Hepatocyte (in vitro differentiated cells): ENCODE measurements around the gene SDF2L1. TPM values are rescaled to one million over a fixed set of nuclear protein-coding genes. Genes with fewer than 3 reads are reported as not detected.
A peak's percentile ranks its signal among the peaks of the same experiment; 100 is the strongest.

Experiments used
- DNase-seq: peaks from one replicate; pipeline ENCODE4 v3.0.0-alpha.2; 2016; ENCODE audit warnings: low spot score
- H2AFZ ChIP-seq: fragments of 200-600 bp; sonication (generic); 2 replicates; pipeline ENCODE4 v1.6.0; 2016; ENCODE audit warnings: antibody characterized with exemption, mild to moderate bottlenecking
- H3K27ac ChIP-seq: fragments of 200-600 bp; sonication (generic); 2 replicates; pipeline ENCODE4 v1.5.1; 2016; ENCODE audit warnings: mild to moderate bottlenecking
- H3K27me3 ChIP-seq: fragments of 200-600 bp; sonication (generic); 2 replicates; pipeline ENCODE4 v1.6.1; 2016
- H3K36me3 ChIP-seq: fragments of 200-600 bp; sonication (generic); replicated peaks from 2 replicates; pipeline ENCODE4 v1.5.1; 2016; ENCODE audit warnings: low read depth; ENCODE audit not compliant: insufficient read depth
- H3K4me1 ChIP-seq: fragments of 200-600 bp; sonication (generic); 2 replicates; pipeline ENCODE4 v1.5.1; 2016; ENCODE audit warnings: mild to moderate bottlenecking, moderate library complexity; ENCODE audit not compliant: insufficient read depth
- H3K4me2 ChIP-seq: fragments of 200-600 bp; sonication (generic); 2 replicates; pipeline ENCODE4 v1.6.0; 2016
- H3K4me3 ChIP-seq: fragments of 200-600 bp; sonication (generic); 2 replicates; pipeline ENCODE4 v1.5.1; 2016; ENCODE audit warnings: mild to moderate bottlenecking
- H3K79me2 ChIP-seq: fragments of 200-600 bp; sonication (generic); 2 replicates; pipeline ENCODE4 v1.6.0; 2017; ENCODE audit warnings: mild to moderate bottlenecking
- H3K9me2 ChIP-seq: fragments of 200-600 bp; sonication (generic); replicated peaks from 2 replicates; pipeline ENCODE4 v1.6.0; 2017; ENCODE audit warnings: mild to moderate bottlenecking; ENCODE audit not compliant: insufficient read depth
- H3K9me3 ChIP-seq: fragments of 200-600 bp; sonication (generic); 2 replicates; pipeline ENCODE4 v1.5.1; 2016; ENCODE audit warnings: low read depth, mild to moderate bottlenecking
- H4K20me1 ChIP-seq: fragments of 200-600 bp; sonication (generic); 2 replicates; pipeline ENCODE4 v1.6.0; 2016; ENCODE audit warnings: mild to moderate bottlenecking; ENCODE audit not compliant: insufficient read depth, poor library complexity, severe bottlenecking
- EZH2 ChIP-seq: fragments of 200-600 bp; sonication (generic); IDR thresholded peaks from 2 replicates; pipeline ENCODE4 v1.6.1; 2016; ENCODE audit warnings: antibody characterized with exemption, mild to moderate bottlenecking, borderline replicate concordance
- EZH2phosphoT487 ChIP-seq: fragments of 200-600 bp; sonication (generic); IDR thresholded peaks from one replicate; pipeline ENCODE4 v1.6.1; 2018; ENCODE audit warnings: antibody characterized with exemption, mild to moderate bottlenecking, low read depth, moderate library complexity; ENCODE audit not compliant: unreplicated experiment, severe bottlenecking
- WGBS: methylation state at CpG from one replicate; pipeline ENCODE4 v1.1.6; 2016; ENCODE audit warnings: low lambda C conversion rate; ENCODE audit errors: missing lambda C conversion rate; 5-methylcytosine and 5-hydroxymethylcytosine counted together
- polyA plus RNA-seq: library from polyadenylated mRNA; unstranded; fragments of >200 nt; fragmentation: Nextera tagmentation; extraction: Ambion mirVana; gene quantifications from 2 replicates; pipeline ENCODE4 v1.2.1, GENCODE V29; 2016
- total RNA-seq: library from RNA; depleted of rRNA; stranded (reverse); fragments of >200 nt; gene quantifications from 2 replicates; pipeline ENCODE4 v1.2.3, GENCODE V29; 2014
- TF ChIP-seq, protein P1 (sequence below): fragments of 200-600 bp; sonication (generic); IDR thresholded peaks from 2 replicates; pipeline ENCODE4 v1.5.1; 2016; ENCODE audit warnings: antibody characterized with exemption, mild to moderate bottlenecking; ENCODE audit not compliant: poor library complexity

Gene SDF2L1, protein sequence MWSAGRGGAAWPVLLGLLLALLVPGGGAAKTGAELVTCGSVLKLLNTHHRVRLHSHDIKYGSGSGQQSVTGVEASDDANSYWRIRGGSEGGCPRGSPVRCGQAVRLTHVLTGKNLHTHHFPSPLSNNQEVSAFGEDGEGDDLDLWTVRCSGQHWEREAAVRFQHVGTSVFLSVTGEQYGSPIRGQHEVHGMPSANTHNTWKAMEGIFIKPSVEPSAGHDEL
- total RNA-seq: 38.2 and 48.2 TPM in 2 replicates
- polyA plus RNA-seq: 119 and 139 TPM in 2 replicates

DNA sequence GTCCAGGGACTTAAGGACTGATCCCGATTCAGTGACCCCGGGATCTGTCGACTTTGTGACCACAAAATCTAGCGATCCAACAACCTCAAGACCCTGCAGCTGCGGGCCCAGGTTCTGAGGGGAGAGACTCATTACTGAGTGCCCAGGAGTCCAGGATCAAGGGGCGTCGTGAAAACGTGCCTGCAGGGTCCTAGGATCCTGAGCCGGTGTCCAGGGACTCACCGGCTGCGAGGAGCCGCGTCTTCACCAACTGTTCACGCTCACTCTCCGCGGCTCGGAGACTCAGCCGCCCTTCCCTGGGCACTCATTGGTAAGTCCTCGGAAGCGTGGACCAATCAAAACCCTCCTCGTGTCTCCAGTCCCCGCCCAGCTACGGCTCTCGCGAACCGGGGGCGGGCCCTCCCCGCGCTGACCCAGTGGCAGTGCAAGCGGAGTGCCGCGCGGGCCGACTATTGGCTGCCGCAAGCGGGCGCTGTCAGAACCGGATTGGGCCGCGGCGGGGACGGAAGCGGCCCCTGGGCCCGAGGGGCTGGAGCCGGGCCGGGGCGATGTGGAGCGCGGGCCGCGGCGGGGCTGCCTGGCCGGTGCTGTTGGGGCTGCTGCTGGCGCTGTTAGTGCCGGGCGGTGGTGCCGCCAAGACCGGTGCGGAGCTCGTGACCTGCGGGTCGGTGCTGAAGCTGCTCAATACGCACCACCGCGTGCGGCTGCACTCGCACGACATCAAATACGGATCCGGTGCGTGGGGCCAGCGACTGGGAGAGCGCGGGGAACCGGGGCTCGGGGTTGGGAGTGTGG is at the start of gene SDF2L1:
Gene SDF2L1, plus strand, starts transcription at position 514 of the 795 bp plus-strand sequence. Its CDS starts 35 bp downstream, at position 549.
- TF ChIP-seq EZH2phosphoT487: no peak
- no peak for TF ChIP-seq EZH2
- TF ChIP-seq, protein P1, sequence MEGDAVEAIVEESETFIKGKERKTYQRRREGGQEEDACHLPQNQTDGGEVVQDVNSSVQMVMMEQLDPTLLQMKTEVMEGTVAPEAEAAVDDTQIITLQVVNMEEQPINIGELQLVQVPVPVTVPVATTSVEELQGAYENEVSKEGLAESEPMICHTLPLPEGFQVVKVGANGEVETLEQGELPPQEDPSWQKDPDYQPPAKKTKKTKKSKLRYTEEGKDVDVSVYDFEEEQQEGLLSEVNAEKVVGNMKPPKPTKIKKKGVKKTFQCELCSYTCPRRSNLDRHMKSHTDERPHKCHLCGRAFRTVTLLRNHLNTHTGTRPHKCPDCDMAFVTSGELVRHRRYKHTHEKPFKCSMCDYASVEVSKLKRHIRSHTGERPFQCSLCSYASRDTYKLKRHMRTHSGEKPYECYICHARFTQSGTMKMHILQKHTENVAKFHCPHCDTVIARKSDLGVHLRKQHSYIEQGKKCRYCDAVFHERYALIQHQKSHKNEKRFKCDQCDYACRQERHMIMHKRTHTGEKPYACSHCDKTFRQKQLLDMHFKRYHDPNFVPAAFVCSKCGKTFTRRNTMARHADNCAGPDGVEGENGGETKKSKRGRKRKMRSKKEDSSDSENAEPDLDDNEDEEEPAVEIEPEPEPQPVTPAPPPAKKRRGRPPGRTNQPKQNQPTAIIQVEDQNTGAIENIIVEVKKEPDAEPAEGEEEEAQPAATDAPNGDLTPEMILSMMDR: peak; percentile 7
- Histone ChIP-seq H3K36me3 (no peaks in the 10 kb centered on the region), H3K9me2 (no peaks in the 10 kb centered on the region), H4K20me1 (peaks cover 4% of the 10 kb centered on the region), H3K79me2 (peaks cover 3% of the 10 kb centered on the region), H3K27ac (peak within 1 kb of the TSS; percentile 70), H3K27me3 (no peaks in the 10 kb centered on the region), H2AFZ (peak within 1 kb of the TSS; percentile 80), H3K4me1 (peaks cover 5% of the 10 kb centered on the region), H3K9me3 (no peaks in the 10 kb centered on the region), H3K4me2 (peak within 1 kb of the TSS; percentile 93), H3K4me3 (peak within 1 kb of the TSS; percentile 22)
- peak; percentile 99 for DNase-seq
- 2% methylated on average over 71 of the region's 76 CpGs for WGBS

DNA sequence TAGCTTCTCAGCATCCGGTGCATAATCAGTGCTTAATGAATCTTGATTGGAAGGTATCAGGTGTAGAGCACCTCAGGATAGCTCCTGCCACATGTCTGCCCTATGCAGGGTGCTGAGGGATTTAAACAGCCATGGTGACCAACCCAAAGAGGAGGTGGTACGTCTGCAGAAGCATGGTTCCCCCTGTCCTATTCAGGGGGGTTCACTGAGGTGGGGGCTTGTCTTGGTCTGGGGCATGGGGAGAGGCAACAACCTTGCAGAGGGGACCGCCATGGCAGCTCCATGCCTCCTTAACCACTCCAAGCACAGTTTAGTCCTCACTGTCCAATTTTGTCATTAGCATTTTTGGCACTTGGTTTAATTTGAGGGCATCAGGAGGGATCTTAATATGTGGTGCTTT is 49.7 kb upstream of the SDF2L1 start:
- no peak overlapping the region for H3K4me2 ChIP-seq
- no peak overlapping the region for H3K27ac ChIP-seq
- no peaks in the 10 kb centered on the region for H3K9me2 ChIP-seq
- 96% methylated on average over 3 of the region's 3 CpGs for WGBS
- no peak overlapping the region for H3K4me3 ChIP-seq
- H4K20me1 ChIP-seq: peaks cover 98% of the 10 kb centered on the region
- H3K79me2 ChIP-seq: peaks cover 100% of the 10 kb centered on the region
- DNase-seq: no peak
- no peaks in the 10 kb centered on the region for H3K36me3 ChIP-seq
- H3K4me1 ChIP-seq: no peaks in the 10 kb centered on the region
- no peak overlapping the region for H2AFZ ChIP-seq
- TF ChIP-seq EZH2phosphoT487: no peak
- no peak for TF ChIP-seq EZH2
- TF ChIP-seq, protein P1: no peak
- no peaks in the 10 kb centered on the region for H3K9me3 ChIP-seq
- no peaks in the 10 kb centered on the region for H3K27me3 ChIP-seq

- Histone ChIP-seq H3K4me1 (no peaks in the 10 kb centered on the region), H3K4me3 (no peak overlapping the region), H3K27ac (no peak overlapping the region), H3K79me2 (peaks cover 100% of the 10 kb centered on the region), H2AFZ (no peak overlapping the region), H3K4me2 (no peak overlapping the region), H4K20me1 (peaks cover 98% of the 10 kb centered on the region), H3K27me3 (no peaks in the 10 kb centered on the region), H3K36me3 (no peaks in the 10 kb centered on the region), H3K9me3 (no peaks in the 10 kb centered on the region), H3K9me2 (no peaks in the 10 kb centered on the region)
- TF ChIP-seq, protein P1: peak; percentile 27
- no peak for TF ChIP-seq EZH2
- DNase-seq: no peak
- WGBS: 87% methylated on average over 11 of the region's 11 CpGs
Measured at GRCh38 chr22:21593406-21594232, 48.5 kb upstream of the SDF2L1 start.
